HG02571 (cell line): ENCODE measurements around the gene DDTL.
"Not testable (repeated sequence)": the region's sequence is repeated elsewhere in the genome, so short reads cannot be mapped to it uniquely, and the experiment has no call there.

Experiments
- ATAC-seq: cut with Tn5 transposase; IDR thresholded peaks from one replicate; pipeline ENCODE4 v1.9.1; 2021; ENCODE audit warnings: mild to moderate bottlenecking, moderate library complexity; ENCODE audit not compliant: unreplicated experiment

Gene DDTL

GRCh38 chr22:23969071-23969470, 2.4 kb downstream of the DDTL start:
- ATAC-seq, result no peak

GRCh38 chr22:23970201-23970641, 3.5 kb downstream of the DDTL start:
- no peak for ATAC-seq

- ATAC-seq, result no peak
Observed at GRCh38 chr22:23970816-23971486, 4.3 kb downstream of the DDTL start.

- not testable (repeated sequence) for ATAC-seq
Observed at GRCh38 chr22:23971927-23972326, 5.2 kb downstream of the DDTL start.

GRCh38 chr22:23974345-23974744, 7.7 kb downstream of the DDTL start, which contains the start of gene DDT:
Gene DDT, minus strand, starts transcription at chr22:23974441. Its CDS starts 27 bp downstream, at chr22:23974414.
- peak; percentile 86 for ATAC-seq

- not testable (repeated sequence) for ATAC-seq
Observed at GRCh38 chr22:23974836-23975352, 8.2 kb downstream of the DDTL start.

GRCh38 chr22:23977304-23977703, 10.6 kb downstream of the DDTL start:
- ATAC-seq, result not testable (repeated sequence)

GRCh38 chr22:23979557-23980240, 13.0 kb downstream of the DDTL start, which contains the start of gene GSTT2:
Gene GSTT2, plus strand, starts transcription at chr22:23980134.
- ATAC-seq, result not testable (repeated sequence)

- ATAC-seq, result not testable (repeated sequence)
Observed at GRCh38 chr22:23980567-23980966, 13.9 kb downstream of the DDTL start.

GRCh38 chr22:23984430-23984829, 17.7 kb downstream of the DDTL start:
- ATAC-seq, result no peak

GRCh38 chr22:23986089-23986488, 19.4 kb downstream of the DDTL start:
- not testable (repeated sequence) for ATAC-seq

GRCh38 chr22:23986538-23987178, 20.0 kb downstream of the DDTL start:
- not testable (repeated sequence) for ATAC-seq

- not testable (repeated sequence) for ATAC-seq
Observed at GRCh38 chr22:23989583-23990244, 23.0 kb downstream of the DDTL start.

- not testable (repeated sequence) for ATAC-seq
Observed at GRCh38 chr22:23993080-23993479, 26.4 kb downstream of the DDTL start.

GRCh38 chr22:23993581-23994177, 27.0 kb downstream of the DDTL start:
- ATAC-seq, result not testable (repeated sequence)

GRCh38 chr22:23997092-23997491, 30.4 kb downstream of the DDTL start:
- no peak for ATAC-seq

GRCh38 chr22:23999779-24000178, 33.1 kb downstream of the DDTL start:
- not testable (repeated sequence) for ATAC-seq

- ATAC-seq, result no peak
Observed at GRCh38 chr22:24001314-24001713, 34.6 kb downstream of the DDTL start.

- no peak for ATAC-seq
Observed at GRCh38 chr22:24002272-24002671, 35.6 kb downstream of the DDTL start.

- ATAC-seq, result no peak
Observed at GRCh38 chr22:24002851-24003250, 36.2 kb downstream of the DDTL start.
